Aorta (tissue), 5 donors: ENCODE data around the gene HNRNPUL2. TPM values are rescaled to one million over a fixed set of nuclear protein-coding genes. Genes with fewer than 3 reads are reported as not detected.

Experiments used
- ATAC-seq: fragments of 200-7000 bp; cut with Tn5 transposase; one replicate; pipeline ENCODE4 v1.9.1; 2022; ENCODE audit warnings: moderate library complexity; ENCODE audit not compliant: low FRiP score
- DNase-seq, 2 donors: peaks; one replicate each; pipeline ENCODE4 v3.0.0-alpha.2; 2020
- H3K27ac ChIP-seq, 2 donors: one replicate each; pipeline ENCODE4 v1.5.1; 2013; ENCODE audit warnings: low read length in 2 of 2, mild to moderate bottlenecking in 2 of 2, moderate library complexity in 2 of 2, control low read depth in 1 of 2, inconsistent platforms in 1 of 2, low read depth in 1 of 2
- H3K27me3 ChIP-seq, 2 donors: one replicate each; pipeline ENCODE4 v1.6.1; 2013; ENCODE audit warnings: control low read depth in 1 of 2, low read length in 1 of 2, mild to moderate bottlenecking in 1 of 2, moderate library complexity in 1 of 2; ENCODE audit not compliant: insufficient read depth in 2 of 2, control insufficient read depth in 1 of 2
- H3K36me3 ChIP-seq, 2 donors: one replicate each; pipeline ENCODE4 v1.6.1; 2013; ENCODE audit warnings: control low read depth in 1 of 2, low read length in 1 of 2, mild to moderate bottlenecking in 1 of 2; ENCODE audit not compliant: insufficient read depth in 2 of 2, control insufficient read depth in 1 of 2
- H3K4me1 ChIP-seq, 2 donors: one replicate each; pipeline ENCODE4 v1.6.1; 2013; ENCODE audit warnings: low read length in 2 of 2, control low read depth in 1 of 2, mild to moderate bottlenecking in 1 of 2, moderate library complexity in 1 of 2; ENCODE audit not compliant: insufficient read depth in 2 of 2, control insufficient read depth in 1 of 2
- H3K4me3 ChIP-seq, 2 donors: one replicate each; pipeline ENCODE4 v1.5.1; 2013; ENCODE audit warnings: low read length in 2 of 2, control low read depth in 1 of 2, mild to moderate bottlenecking in 1 of 2
- H3K9me3 ChIP-seq: one replicate; pipeline ENCODE4 v1.6.1; 2013; ENCODE audit warnings: mild to moderate bottlenecking, low read length; ENCODE audit not compliant: control insufficient read depth
- WGBS, 2 donors: extraction: QIAGEN DNeasy Blood & Tissue Kit; methylation state at CpG; one replicate each; pipeline ENCODE4 v1.1.7; 2013; 5-methylcytosine and 5-hydroxymethylcytosine counted together
- intact Hi-C, 2 donors: fragments of 100-400 bp; cut with DNase I; formaldehyde crosslinking; loops; one replicate each; pipeline versions ENCODE4 v1.14.2 to v1.15.0; 2022
- polyA plus RNA-seq, 2 donors: library from polyadenylated mRNA; stranded (reverse); fragments of 200-250 nt; gene quantifications; one replicate each; pipeline ENCODE4 v1.2.3, GENCODE V29; 2013
- total RNA-seq, 2 donors: library from RNA; stranded (reverse); fragmentation: NEBNext Ultra II Directional; extraction: Animal tissue kit (Norgen Biotek cat#: 25700); gene quantifications; one replicate each; pipeline ENCODE4 v1.2.1, GENCODE V29; 2021
- donor health status: healthy with polysubstance abuse.
- donor health status: Bipolar disorder and iron deficiency.
- donor health status: DM: no; HTN: no; CAD: no.
- donor health status: DM: no; HTN: no; CAD: no.
- donor health status: DM: yes; HTN: yes; CAD: no.

Gene HNRNPUL2
- total and polyA plus RNA-seq, 4 donors: 31.5 to 47.2 (median 45.2) TPM

- ATAC-seq (no peak), DNase-seq (no peak)
- no peak overlapping the region for H3K4me3 ChIP-seq
- H3K9me3 ChIP-seq: no peaks in the 10 kb centered on the region
- no peaks in the 10 kb centered on the region for H3K27me3 ChIP-seq
- 81 to 82% methylated on average over 2 of the region's 2 CpGs for WGBS, 2 donors
- no peak overlapping the region for H3K27ac ChIP-seq
- intact Hi-C loops: no loop called here
- H3K4me1 ChIP-seq: no peaks in the 10 kb centered on the region
- H3K36me3 ChIP-seq: peaks cover 16 to 21% of the 10 kb centered on the region in 2 donors
Observed at GRCh38 chr11:62719302-62719978, 7.8 kb downstream of the HNRNPUL2 start.

GRCh38 chr11:62716816-62717215, 10.4 kb downstream of the HNRNPUL2 start:
- H3K27ac ChIP-seq: no peak overlapping the region
- DNase-seq: no peak
- no peak for ATAC-seq

GRCh38 chr11:62716206-62716605, 11.1 kb downstream of the HNRNPUL2 start:
- Histone ChIP-seq H3K4me1 (no peaks in the 10 kb centered on the region), H3K4me3 (no peak overlapping the region), H3K27me3 (no peaks in the 10 kb centered on the region), H3K9me3 (no peaks in the 10 kb centered on the region), H3K27ac (no peak overlapping the region), H3K36me3 (peaks cover 9 to 23% of the 10 kb centered on the region in 2 donors)
- no peak for ATAC-seq
- WGBS, 2 donors: 83 to 87% methylated on average over 5 of the region's 5 CpGs
- DNase-seq: no peak
- intact Hi-C loops: no loop called here

More at GRCh38 chr11:62716816-62717215, 10.4 kb downstream of the HNRNPUL2 start:
- peaks cover 14 to 23% of the 10 kb centered on the region in 2 donors for H3K36me3 ChIP-seq
- H3K27me3 ChIP-seq: no peaks in the 10 kb centered on the region
- 83 to 86% methylated on average over 11 of the region's 11 CpGs for WGBS, 2 donors
- H3K4me3 ChIP-seq: no peak overlapping the region
- no peaks in the 10 kb centered on the region for H3K9me3 ChIP-seq
- H3K4me1 ChIP-seq: no peaks in the 10 kb centered on the region
- intact Hi-C loops: no loop called here

GRCh38 chr11:62715150-62716130, 11.8 kb downstream of the HNRNPUL2 start:
- no peak overlapping the region for H3K27ac ChIP-seq
- H3K9me3 ChIP-seq: no peaks in the 10 kb centered on the region
- intact Hi-C loops: no loop called here
- H3K4me1 ChIP-seq: no peaks in the 10 kb centered on the region
- H3K27me3 ChIP-seq: no peaks in the 10 kb centered on the region
- no peak for DNase-seq
- no peak for ATAC-seq
- 88% methylated on average over 22 to 24 of the region's 24 CpGs for WGBS, 2 donors
- H3K4me3 ChIP-seq: no peak overlapping the region
- peaks cover 9 to 23% of the 10 kb centered on the region in 2 donors for H3K36me3 ChIP-seq

GRCh38 chr11:62713343-62713742, 13.9 kb downstream of the HNRNPUL2 start:
- peak in 1 of 2 donors; percentile 14 for DNase-seq
- Histone ChIP-seq H3K4me3 (no peak overlapping the region), H3K9me3 (no peaks in the 10 kb centered on the region), H3K4me1 (no peaks in the 10 kb centered on the region), H3K27ac (no peak overlapping the region), H3K36me3 (peaks cover 5 to 22% of the 10 kb centered on the region in 2 donors), H3K27me3 (no peaks in the 10 kb centered on the region)
- ATAC-seq: no peak
- WGBS, 2 donors: 79 to 80% methylated on average over 2 of the region's 2 CpGs
- intact Hi-C loops: no loop called here

GRCh38 chr11:62712861-62713260, 14.4 kb downstream of the HNRNPUL2 start:
- H3K4me1 ChIP-seq: no peaks in the 10 kb centered on the region
- H3K4me3 ChIP-seq: no peak overlapping the region
- H3K27ac ChIP-seq: no peak overlapping the region
- intact Hi-C loops: no loop called here
- H3K36me3 ChIP-seq: peaks cover 4 to 21% of the 10 kb centered on the region in 2 donors
- DNase-seq (no peak), ATAC-seq (no peak)
- 53% methylated on average over 3 of the region's 3 CpGs for WGBS, 2 donors
- no peaks in the 10 kb centered on the region for H3K9me3 ChIP-seq
- no peaks in the 10 kb centered on the region for H3K27me3 ChIP-seq

GRCh38 chr11:62712276-62712812, 14.9 kb downstream of the HNRNPUL2 start:
- H3K27me3 ChIP-seq: no peaks in the 10 kb centered on the region
- H3K36me3 ChIP-seq: peaks cover 3 to 19% of the 10 kb centered on the region in 2 donors
- intact Hi-C loops: no loop called here
- H3K27ac ChIP-seq: no peak overlapping the region
- DNase-seq: peak in 1 of 2 donors; percentile 6
- 70 to 71% methylated on average over 6 of the region's 6 CpGs for WGBS, 2 donors
- no peaks in the 10 kb centered on the region for H3K9me3 ChIP-seq
- ATAC-seq: no peak
- H3K4me1 ChIP-seq: no peaks in the 10 kb centered on the region
- H3K4me3 ChIP-seq: no peak overlapping the region

- Histone ChIP-seq H3K4me3 (peak overlapping the region; percentile 43 to 55), H3K27me3 (no peaks in the 10 kb centered on the region), H3K27ac (peak overlapping the region; percentile 20 to 99), H3K4me1 (no peaks in the 10 kb centered on the region), H3K9me3 (no peaks in the 10 kb centered on the region), H3K36me3 (peaks cover 3 to 12% of the 10 kb centered on the region in 2 donors)
- intact Hi-C loops: no loop called here
- no peak for ATAC-seq
- 54 to 56% methylated on average over 7 of the region's 7 CpGs for WGBS, 2 donors
- DNase-seq: peak in 1 of 2 donors; percentile 73
Observed at GRCh38 chr11:62710001-62710345, 17.3 kb downstream of the HNRNPUL2 start.
